H1 (cell line): ENCODE measurements around the gene CSNK1D.

Experiments
- BACH1 ChIP-seq: IDR thresholded peaks from 2 replicates; pipeline ENCODE4 v1.6.1; 2012; ENCODE audit warnings: low read length, improper control_type of control experiment
- CEBPB ChIP-seq: IDR thresholded peaks from 2 replicates; pipeline ENCODE4 v1.6.1; 2012; ENCODE audit warnings: low read depth, low read length
- EZH2 ChIP-seq: fragments of 200-600 bp; sonication (generic); IDR thresholded peaks from 2 replicates; pipeline ENCODE4 v1.7.1; 2012; ENCODE audit warnings: low read depth, mild to moderate bottlenecking, moderate library complexity, low read length, inconsistent platforms; ENCODE audit not compliant: severe bottlenecking
- POLR2A ChIP-seq, 2 experiments: IDR thresholded peaks; 1 replicate in 1 of 2; 2 replicates in 1 of 2; pipeline ENCODE4 v1.6.1; 2011; ENCODE audit warnings: low read depth in 2 of 2, low read length in 2 of 2, mild to moderate bottlenecking in 2 of 2; ENCODE audit errors: control extremely low read depth in 1 of 2
- POLR2AphosphoS5 ChIP-seq: IDR thresholded peaks from 2 replicates; pipeline ENCODE4 v1.6.1; 2011; ENCODE audit warnings: low read depth, low read length
- RBBP5 ChIP-seq: IDR thresholded peaks from 2 replicates; pipeline ENCODE4 v1.7.1; 2012; ENCODE audit warnings: low read depth, mild to moderate bottlenecking, inconsistent platforms, low read length, moderate library complexity, borderline replicate concordance
- TBP ChIP-seq: IDR thresholded peaks from 2 replicates; pipeline ENCODE4 v1.6.1; 2011; ENCODE audit warnings: low read depth, low read length, improper control_type of control experiment
- ZNF274 ChIP-seq: IDR thresholded peaks from 2 replicates; pipeline ENCODE4 v1.7.0; 2012; ENCODE audit warnings: low read length, borderline replicate concordance; ENCODE audit errors: extremely low read depth
- TF ChIP-seq, protein P1 (sequence below), 3 experiments: IDR thresholded peaks; 1 replicate in 2 of 3; 2 replicates in 1 of 3; pipeline versions ENCODE4 v1.5.1 to v1.6.1; 2011; ENCODE audit warnings: low read length in 3 of 3, mild to moderate bottlenecking in 3 of 3, inconsistent platforms in 2 of 3, low read depth in 1 of 3, moderate library complexity in 1 of 3; ENCODE audit not compliant: insufficient read depth in 1 of 3; ENCODE audit errors: control extremely low read depth in 1 of 3
- TF ChIP-seq, protein P2 (sequence below): IDR thresholded peaks from 2 replicates; pipeline ENCODE4 v1.6.1; 2012; ENCODE audit warnings: inconsistent platforms

DNA sequence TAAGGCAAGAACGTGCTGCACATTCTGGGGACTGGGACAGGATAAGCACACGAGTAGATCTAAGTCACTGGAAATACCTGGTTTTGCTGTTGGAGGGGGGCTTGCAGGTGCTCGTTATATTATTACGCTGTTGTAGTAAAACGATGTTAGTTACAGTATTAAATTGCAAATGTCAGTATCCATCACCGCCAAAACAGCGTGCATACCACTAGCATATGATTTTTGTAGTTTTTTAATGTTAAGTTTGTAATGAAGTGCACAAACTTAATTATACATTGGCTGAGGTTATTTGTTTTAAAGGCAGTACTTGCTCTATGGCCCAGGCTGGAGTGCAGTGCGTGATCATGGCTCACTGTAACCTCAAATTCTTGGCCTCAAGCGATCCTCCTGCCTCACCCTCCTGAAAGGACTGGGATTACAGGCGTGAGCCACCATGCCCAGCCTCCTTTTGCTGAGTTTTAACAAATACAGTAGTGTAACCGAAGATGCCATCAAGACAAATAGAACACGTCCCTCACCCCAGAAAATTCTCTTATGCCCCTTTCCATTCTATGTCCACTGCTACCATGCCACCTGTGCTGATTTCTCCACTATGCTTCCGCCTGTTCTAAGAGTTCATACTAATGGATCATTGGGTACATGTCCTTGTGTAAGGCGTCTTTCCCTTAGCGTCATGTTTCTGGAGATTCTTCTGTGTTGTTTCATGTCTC is 20.7 kb upstream of the CSNK1D start:
- TF ChIP-seq, protein P1, sequence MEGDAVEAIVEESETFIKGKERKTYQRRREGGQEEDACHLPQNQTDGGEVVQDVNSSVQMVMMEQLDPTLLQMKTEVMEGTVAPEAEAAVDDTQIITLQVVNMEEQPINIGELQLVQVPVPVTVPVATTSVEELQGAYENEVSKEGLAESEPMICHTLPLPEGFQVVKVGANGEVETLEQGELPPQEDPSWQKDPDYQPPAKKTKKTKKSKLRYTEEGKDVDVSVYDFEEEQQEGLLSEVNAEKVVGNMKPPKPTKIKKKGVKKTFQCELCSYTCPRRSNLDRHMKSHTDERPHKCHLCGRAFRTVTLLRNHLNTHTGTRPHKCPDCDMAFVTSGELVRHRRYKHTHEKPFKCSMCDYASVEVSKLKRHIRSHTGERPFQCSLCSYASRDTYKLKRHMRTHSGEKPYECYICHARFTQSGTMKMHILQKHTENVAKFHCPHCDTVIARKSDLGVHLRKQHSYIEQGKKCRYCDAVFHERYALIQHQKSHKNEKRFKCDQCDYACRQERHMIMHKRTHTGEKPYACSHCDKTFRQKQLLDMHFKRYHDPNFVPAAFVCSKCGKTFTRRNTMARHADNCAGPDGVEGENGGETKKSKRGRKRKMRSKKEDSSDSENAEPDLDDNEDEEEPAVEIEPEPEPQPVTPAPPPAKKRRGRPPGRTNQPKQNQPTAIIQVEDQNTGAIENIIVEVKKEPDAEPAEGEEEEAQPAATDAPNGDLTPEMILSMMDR (IDR thresholded peaks at IDR 0.05; ENCODE audit: control extremely low read depth in 1 of 3, insufficient read depth in 1 of 3, low read depth in 1 of 3, low read length in 3 of 3) = no peak
- no peak for TF ChIP-seq TBP
- no peak for TF ChIP-seq ZNF274
- TF ChIP-seq POLR2AphosphoS5 = no peak
- TF ChIP-seq, protein P2, sequence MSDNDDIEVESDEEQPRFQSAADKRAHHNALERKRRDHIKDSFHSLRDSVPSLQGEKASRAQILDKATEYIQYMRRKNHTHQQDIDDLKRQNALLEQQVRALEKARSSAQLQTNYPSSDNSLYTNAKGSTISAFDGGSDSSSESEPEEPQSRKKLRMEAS = no peak
- no peak for TF ChIP-seq EZH2
- TF ChIP-seq BACH1 = no peak
- TF ChIP-seq RBBP5 = no peak
- no peak for TF ChIP-seq CEBPB
- no peak for TF ChIP-seq POLR2A (IDR thresholded peaks at IDR 0.05; ENCODE audit: control extremely low read depth in 1 of 2, low read depth in 2 of 2, low read length in 2 of 2)
